GM23248 (cell line): Measurements from ENCODE around the gene PDE6G. TPM values are rescaled to one million over a fixed set of nuclear protein-coding genes. Genes with fewer than 3 reads are reported as not detected.

Experiments
- DNase-seq: peaks from one replicate; pipeline ENCODE4 v3.0.0-alpha.2; 2015
- H2AFZ ChIP-seq: fragments of 200-600 bp; sonication (generic); 2 replicates; pipeline ENCODE4 v1.6.1; 2016; ENCODE audit warnings: antibody characterized with exemption
- H3F3A ChIP-seq: fragments of 200-600 bp; sonication (generic); 2 replicates; pipeline ENCODE4 v1.6.1; 2016; ENCODE audit warnings: mild to moderate bottlenecking, antibody characterized with exemption, mixed run types; ENCODE audit not compliant: insufficient read depth
- H3K27ac ChIP-seq: fragments of 200-600 bp; sonication (generic); 2 replicates; pipeline ENCODE4 v1.5.1; 2016; ENCODE audit warnings: mild to moderate bottlenecking
- H3K27me3 ChIP-seq: fragments of 200-600 bp; sonication (generic); replicated peaks from 2 replicates; pipeline ENCODE4 v1.6.1; 2016; ENCODE audit warnings: mild to moderate bottlenecking; ENCODE audit not compliant: insufficient read depth
- H3K36me3 ChIP-seq: fragments of 200-600 bp; sonication (generic); 2 replicates; pipeline ENCODE4 v1.6.1; 2016; ENCODE audit warnings: low read depth, mild to moderate bottlenecking
- H3K4me1 ChIP-seq: fragments of 200-600 bp; sonication (generic); 2 replicates; pipeline ENCODE4 v1.6.1; 2016; ENCODE audit warnings: mild to moderate bottlenecking; ENCODE audit not compliant: insufficient read depth
- H3K4me2 ChIP-seq: fragments of 200-600 bp; sonication (generic); one replicate; pipeline ENCODE4 v1.6.1; 2016; ENCODE audit warnings: mild to moderate bottlenecking; ENCODE audit not compliant: unreplicated experiment
- H3K4me3 ChIP-seq: fragments of 200-600 bp; sonication (generic); 2 replicates; pipeline ENCODE4 v1.5.1; 2016; ENCODE audit warnings: mild to moderate bottlenecking
- H3K79me2 ChIP-seq: fragments of 200-600 bp; sonication (generic); 2 replicates; pipeline ENCODE4 v1.6.1; 2016; ENCODE audit warnings: mild to moderate bottlenecking; ENCODE audit not compliant: insufficient read depth
- H3K9ac ChIP-seq: fragments of 200-600 bp; sonication (generic); 2 replicates; pipeline ENCODE4 v1.6.1; 2016; ENCODE audit warnings: mild to moderate bottlenecking
- H3K9me2 ChIP-seq: fragments of 200-600 bp; sonication (generic); 2 replicates; pipeline ENCODE4 v1.6.1; 2016; ENCODE audit warnings: mixed run types, mild to moderate bottlenecking, moderate library complexity; ENCODE audit not compliant: insufficient read depth
- H3K9me3 ChIP-seq: fragments of 200-600 bp; sonication (generic); one replicate; pipeline ENCODE4 v1.6.1; 2017; ENCODE audit warnings: low read depth
- H4K20me1 ChIP-seq: fragments of 200-600 bp; sonication (generic); 2 replicates; pipeline ENCODE4 v1.6.0; 2016; ENCODE audit not compliant: insufficient read depth
- EZH2 ChIP-seq: fragments of 200-600 bp; sonication (generic); IDR thresholded peaks from 2 replicates; pipeline ENCODE4 v1.6.1; 2018; ENCODE audit warnings: antibody characterized with exemption, mild to moderate bottlenecking; ENCODE audit not compliant: insufficient read depth, poor library complexity, severe bottlenecking
- EZH2phosphoT487 ChIP-seq: fragments of 200-600 bp; sonication (generic); IDR thresholded peaks from 2 replicates; pipeline ENCODE4 v1.6.1; 2018; ENCODE audit warnings: antibody characterized with exemption, moderate library complexity, mild to moderate bottlenecking, low read depth; ENCODE audit not compliant: insufficient read depth
- WGBS, 2 experiments: methylation state at CpG; one replicate each; pipeline ENCODE4 v1.1.6; 2015 to 2017; ENCODE audit warnings: low lambda C conversion rate in 2 of 2, low coverage in 1 of 2; ENCODE audit errors: missing lambda C conversion rate in 2 of 2; 5-methylcytosine and 5-hydroxymethylcytosine counted together
- in situ Hi-C: fragments of 300-500 bp; cut with MboI; formaldehyde crosslinking; loops from 2 replicates; pipeline ENCODE4 v1.15.0; 2020
- polyA plus RNA-seq: library from polyadenylated mRNA; unstranded; fragments of >200 nt; fragmentation: Nextera tagmentation; extraction: Ambion mirVana; gene quantifications from 2 replicates; pipeline ENCODE4 v1.2.1, GENCODE V29; 2016
- total RNA-seq: library from RNA; depleted of rRNA; stranded (reverse); fragments of >200 nt; shearing (Covaris generic); gene quantifications from 2 replicates; pipeline ENCODE4 v1.2.3, GENCODE V29; 2014

The PDE6G gene
- total and polyA plus RNA-seq, 2 experiments from 2014 or later: not detected

DNA sequence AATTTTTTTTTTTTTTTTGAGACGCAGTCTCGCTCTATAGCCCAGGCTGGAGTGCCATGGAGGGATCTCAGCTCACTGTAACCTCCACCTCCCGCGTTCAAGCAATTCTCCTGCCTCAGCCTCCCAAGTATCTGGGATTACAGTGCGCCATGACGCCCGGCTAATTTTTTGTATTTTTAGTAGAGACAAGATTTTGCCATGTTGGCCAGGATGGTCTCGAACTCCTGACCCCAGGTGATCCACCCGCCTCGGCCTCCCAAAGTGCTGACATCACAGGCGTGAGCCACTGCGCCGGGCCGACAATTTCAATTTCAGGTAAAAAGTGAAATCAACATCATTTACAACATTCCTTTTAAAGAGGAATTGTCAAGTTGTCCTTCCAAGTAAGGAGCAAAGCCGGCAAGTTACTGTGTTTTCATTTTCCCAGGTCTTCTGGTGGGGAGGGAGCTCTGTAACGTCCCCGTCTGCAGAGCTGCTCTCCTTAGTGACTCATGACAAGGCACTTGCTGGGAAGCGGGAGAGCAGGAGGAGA lies 20.3 kb downstream of the PDE6G start:
- Histone ChIP-seq H2AFZ (peak overlapping the region; percentile 49; the same call in 1 of the 2 replicates), H4K20me1 (peaks cover 7% of the 10 kb centered on the region; the same call in 1 of the 2 replicates), H3K4me1 (peaks cover 17% of the 10 kb centered on the region), H3K4me2 (peak overlapping the region; percentile 85), H3K4me3 (peak overlapping the region; percentile 90), H3K79me2 (peaks cover 56% of the 10 kb centered on the region), H3K9ac (peak overlapping the region; percentile 94), H3K9me2 (no peaks in the 10 kb centered on the region), H3K27ac (peak overlapping the region; percentile 89), H3K9me3 (no peaks in the 10 kb centered on the region), H3K27me3 (no peaks in the 10 kb centered on the region), H3F3A (no peaks in the 10 kb centered on the region; the same call in 1 of the 2 replicates), H3K36me3 (peaks cover 4% of the 10 kb centered on the region; the same call in 1 of the 2 replicates)
- TF ChIP-seq EZH2 (no peak), EZH2phosphoT487 (no peak)
- in situ Hi-C loops: no loop called here
- WGBS, 2 experiments: 13 to 18% methylated on average over 18 of the region's 18 CpGs
- DNase-seq: peak; percentile 83

DNA sequence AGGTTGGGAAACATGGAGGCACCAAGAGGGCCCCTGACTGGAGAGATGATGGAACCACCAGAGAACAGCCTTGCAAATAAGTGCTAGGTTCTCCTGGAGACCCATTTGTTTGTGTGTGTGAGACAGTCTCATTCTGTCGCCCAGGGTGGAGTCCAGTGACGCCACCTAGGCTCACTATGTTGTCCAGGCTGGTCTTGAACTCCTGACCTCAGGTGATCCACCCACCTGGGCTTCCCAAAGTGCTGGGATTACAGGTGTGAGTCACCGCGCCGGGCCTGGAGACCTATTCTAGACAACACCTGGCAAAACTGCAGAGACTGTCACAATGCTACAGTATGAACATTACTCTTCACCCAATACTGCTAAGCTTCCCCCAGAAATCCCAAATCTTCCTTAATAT lies 20.9 kb downstream of the PDE6G start:
- Histone ChIP-seq H3K9ac (peak overlapping the region; percentile 94), H2AFZ (no peak overlapping the region), H3K4me1 (peaks cover 17% of the 10 kb centered on the region), H4K20me1 (peaks cover 7% of the 10 kb centered on the region; the same call in 1 of the 2 replicates), H3K27me3 (no peaks in the 10 kb centered on the region), H3K9me3 (no peaks in the 10 kb centered on the region), H3K36me3 (peaks cover 4% of the 10 kb centered on the region; the same call in 1 of the 2 replicates), H3K4me3 (peak overlapping the region; percentile 90), H3K27ac (peak overlapping the region; percentile 89), H3F3A (no peaks in the 10 kb centered on the region; the same call in 1 of the 2 replicates), H3K79me2 (peaks cover 62% of the 10 kb centered on the region), H3K9me2 (no peaks in the 10 kb centered on the region), H3K4me2 (peak overlapping the region; percentile 85)
- DNase-seq: no peak
- in situ Hi-C loops: no loop called here
- WGBS, 2 experiments: 76 to 80% methylated on average over 5 of the region's 5 CpGs
- TF ChIP-seq EZH2 (no peak), EZH2phosphoT487 (no peak)

DNA sequence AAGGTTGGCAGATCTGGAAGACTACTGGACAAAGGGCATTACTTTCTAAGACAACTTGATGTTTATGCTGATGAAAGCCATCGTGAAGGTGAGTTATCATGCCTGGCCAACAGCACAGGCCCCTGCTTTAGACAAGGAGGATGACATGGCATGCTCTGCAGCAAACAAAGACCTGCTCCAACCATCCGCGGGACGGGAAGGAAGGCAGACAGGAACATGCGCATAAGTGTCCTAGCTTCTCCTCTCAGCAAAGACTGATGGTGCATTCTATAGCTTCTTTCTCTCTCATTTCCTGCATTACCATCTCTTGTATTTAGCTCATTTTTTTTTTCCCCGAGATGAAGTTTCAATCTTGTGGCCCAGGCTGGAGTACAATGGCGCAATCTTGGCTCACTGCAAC lies 24.9 kb downstream of the PDE6G start:
- DNase-seq: no peak
- Histone ChIP-seq H3K27me3 (no peaks in the 10 kb centered on the region), H3K9me3 (no peaks in the 10 kb centered on the region), H3F3A (peaks cover 8% of the 10 kb centered on the region), H3K4me1 (peaks cover 17% of the 10 kb centered on the region), H2AFZ (no peak overlapping the region), H3K9me2 (no peaks in the 10 kb centered on the region), H3K4me2 (no peak overlapping the region), H3K36me3 (peaks cover 36% of the 10 kb centered on the region), H3K9ac (no peak overlapping the region), H3K4me3 (no peak overlapping the region), H3K27ac (no peak overlapping the region), H4K20me1 (peaks cover 7% of the 10 kb centered on the region), H3K79me2 (peaks cover 94% of the 10 kb centered on the region)
- in situ Hi-C loops: no loop called here
- WGBS, 2 experiments: 80 to 81% methylated on average over 7 of the region's 7 CpGs
- TF ChIP-seq EZH2phosphoT487 (no peak), EZH2 (no peak)

DNA sequence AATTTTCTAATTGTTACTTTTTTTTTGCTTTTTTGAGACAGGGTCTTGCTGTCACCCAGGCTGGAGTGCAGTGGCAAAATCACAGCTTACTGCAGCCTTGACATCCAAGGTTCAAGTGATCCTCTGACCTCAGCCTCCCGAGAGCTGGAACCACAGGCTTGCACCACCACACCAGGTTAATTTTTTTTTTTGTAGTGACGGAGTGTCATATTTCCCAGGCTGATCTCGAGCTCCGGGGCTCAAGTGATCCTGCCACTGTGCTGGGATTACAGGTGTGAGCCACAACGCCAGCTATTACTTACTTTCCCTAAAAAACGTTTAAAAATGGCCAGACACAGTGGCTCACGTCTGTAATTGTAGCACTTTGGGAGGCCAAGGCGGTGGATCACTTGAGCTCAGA lies 26.1 kb downstream of the PDE6G start:
- H3K9ac ChIP-seq: no peak overlapping the region
- no peak for DNase-seq
- peaks cover 41% of the 10 kb centered on the region for H3K36me3 ChIP-seq
- H3F3A ChIP-seq: peaks cover 8% of the 10 kb centered on the region
- peaks cover 3% of the 10 kb centered on the region for H4K20me1 ChIP-seq
- peaks cover 94% of the 10 kb centered on the region for H3K79me2 ChIP-seq
- H3K4me1 ChIP-seq: peaks cover 11% of the 10 kb centered on the region
- WGBS, 2 experiments: 85 to 88% methylated on average over 8 of the region's 8 CpGs
- H3K4me2 ChIP-seq: no peak overlapping the region
- no peaks in the 10 kb centered on the region for H3K9me3 ChIP-seq
- no peaks in the 10 kb centered on the region for H3K27me3 ChIP-seq
- TF ChIP-seq EZH2: no peak
- TF ChIP-seq EZH2phosphoT487: no peak
- no peak overlapping the region for H3K4me3 ChIP-seq
- in situ Hi-C loops: no loop called here
- no peak overlapping the region for H2AFZ ChIP-seq
- H3K27ac ChIP-seq: no peak overlapping the region
- H3K9me2 ChIP-seq: no peaks in the 10 kb centered on the region
